Diencephalon (tissue), 1 donor: ENCODE data around the gene FAM193B. TPM values are rescaled to one million over a fixed set of nuclear protein-coding genes. Genes with fewer than 3 reads are reported as not detected.

Experiments used
- total RNA-seq: library from RNA; depleted of rRNA; stranded (reverse); fragments of >200 nt; gene quantifications from one replicate; pipeline ENCODE4 v1.2.3, GENCODE V29; 2014

Gene FAM193B
- 40.1 TPM for total RNA-seq

GRCh38 chr5:177554474-177555111 is at the start of gene FAM193B:
Gene FAM193B (minus strand): TSS chr5:177554563. CDS start chr5:177554458, 105 bp downstream.

GRCh38 chr5:177599731-177600507 is 45.6 kb upstream of the FAM193B start, which contains the start of gene B4GALT7:
Gene B4GALT7 (plus strand): TSS chr5:177600132. CDS start chr5:177600211, 79 bp downstream.

GRCh38 chr5:177592010-177592834 is 37.9 kb upstream of the FAM193B start, which contains the start of gene TMED9:
Gene TMED9 (plus strand): TSS chr5:177592203. CDS start chr5:177592215, 12 bp downstream.

GRCh38 chr5:177516601-177517568 is 37.5 kb downstream of the FAM193B start, which contains the start of gene DDX41:
Gene DDX41 (minus strand): TSS chr5:177516961. CDS start chr5:177516945, 16 bp downstream.

GRCh38 chr5:177509381-177509951 is 44.9 kb downstream of the FAM193B start, which contains the start of gene DOK3:
Gene DOK3 (minus strand): TSS chr5:177509826. CDS start chr5:177509540, 286 bp downstream.

GRCh38 chr5:177497292-177498012 is 56.9 kb downstream of the FAM193B start, which contains the start of gene PDLIM7:
Gene PDLIM7 (minus strand): TSS chr5:177497604. CDS start chr5:177496512, 1,092 bp downstream.

GRCh38 chr5:177473443-177474001 is 80.8 kb downstream of the FAM193B start, which contains the start of gene DBN1:
Gene DBN1 (minus strand): TSS chr5:177473634. CDS start chr5:177473521, 113 bp downstream.

Other genes starting within 250 kb of the FAM193B start
- gene MXD3, start 242.7 kb downstream of the FAM193B start, total RNA-seq = 4.4 TPM
- gene LMAN2, start 202.9 kb downstream of the FAM193B start, total RNA-seq = 90.0 TPM
- 10.1 TPM for gene RGS14, start 196.6 kb downstream of the FAM193B start, total RNA-seq
- not detected for gene SLC34A1, start 170.1 kb downstream of the FAM193B start, total RNA-seq
- not detected for gene PFN3, start 153.9 kb downstream of the FAM193B start, total RNA-seq
- gene F12, start 145.0 kb downstream of the FAM193B start, total RNA-seq = 7.4 TPM
- gene GRK6, start 127.9 kb downstream of the FAM193B start, total RNA-seq = 25.4 TPM
- gene PRR7, start 107.7 kb downstream of the FAM193B start, total RNA-seq = 17.1 TPM
- 161 TPM for gene DBN1, start 80.9 kb downstream of the FAM193B start, total RNA-seq
- 8.1 TPM for gene PDLIM7, start 57.0 kb downstream of the FAM193B start, total RNA-seq
- 4.4 TPM for gene DOK3, start 44.7 kb downstream of the FAM193B start, total RNA-seq
- 68.3 TPM for gene DDX41, start 37.6 kb downstream of the FAM193B start, total RNA-seq
- gene TMED9, start 37.6 kb upstream of the FAM193B start, total RNA-seq = 44.8 TPM
- 18.9 TPM for gene B4GALT7, start 45.6 kb upstream of the FAM193B start, total RNA-seq
- 4.6 TPM for gene FAM153A, start 228.3 kb upstream of the FAM193B start, total RNA-seq